Measurements from ENCODE around the gene ASB15.
A peak's percentile ranks its signal among the peaks of the same experiment; 100 is the strongest.

Gene ASB15

DNA sequence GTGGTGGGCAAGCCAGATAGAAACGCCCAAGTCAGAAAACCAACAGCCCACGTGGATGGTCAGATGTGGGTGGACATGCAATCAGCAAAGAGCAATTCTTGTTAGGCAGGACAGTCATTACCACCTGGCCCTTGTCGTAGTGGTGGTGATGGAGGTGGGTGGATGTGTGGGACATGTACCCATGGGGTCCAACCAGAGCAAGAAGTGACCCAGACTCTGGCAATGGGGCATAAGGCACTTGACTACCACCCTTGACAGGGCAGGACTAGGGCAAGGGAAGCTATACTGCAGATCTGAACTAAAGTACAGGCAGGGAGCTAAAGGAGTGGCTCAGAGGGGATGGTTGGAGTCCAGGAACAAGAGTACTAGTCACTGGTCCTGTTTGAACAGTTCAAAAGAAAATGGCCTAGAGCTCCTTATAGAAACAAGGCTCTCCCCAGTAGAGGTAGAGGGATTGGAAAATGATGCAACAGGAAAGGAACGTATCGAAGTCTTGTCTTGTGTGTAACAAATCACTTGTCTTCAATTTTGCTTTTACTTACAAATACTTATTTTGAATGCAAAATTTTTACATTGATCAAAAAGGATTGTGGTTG, 71.6 kb downstream of the ASB15 start:
- DNase-seq: no peak

DNA sequence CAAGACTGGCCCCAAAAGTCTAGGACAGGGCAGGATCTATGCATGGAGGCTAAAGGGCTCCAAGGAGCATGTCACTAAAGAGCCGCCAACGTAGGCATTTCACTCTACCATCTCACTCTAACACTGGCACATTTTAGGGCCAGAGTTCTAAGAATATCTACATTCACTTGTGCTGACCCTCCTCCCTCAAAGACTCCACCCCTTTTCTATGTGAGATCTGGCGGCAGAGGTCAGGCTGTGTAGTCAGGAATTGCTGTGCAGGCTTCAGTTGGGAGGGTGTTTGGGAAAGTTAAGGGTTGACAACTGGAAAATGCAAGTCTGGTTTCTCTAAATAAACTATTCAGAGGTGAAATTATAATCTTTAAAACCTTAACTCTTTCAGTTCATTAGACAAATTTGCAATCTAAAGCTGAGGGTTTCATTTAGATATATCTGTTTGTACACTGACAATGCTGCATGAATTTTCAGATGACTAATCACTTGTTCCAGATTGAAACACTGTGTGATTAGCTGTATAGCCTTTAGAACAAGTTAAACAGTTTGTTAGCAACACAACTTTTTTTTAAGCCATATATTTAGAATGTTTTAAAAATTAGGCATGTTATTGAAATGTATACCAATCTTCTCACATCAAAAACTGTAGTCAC, 72.3 kb downstream of the ASB15 start:
- DNase-seq: no peak

DNA sequence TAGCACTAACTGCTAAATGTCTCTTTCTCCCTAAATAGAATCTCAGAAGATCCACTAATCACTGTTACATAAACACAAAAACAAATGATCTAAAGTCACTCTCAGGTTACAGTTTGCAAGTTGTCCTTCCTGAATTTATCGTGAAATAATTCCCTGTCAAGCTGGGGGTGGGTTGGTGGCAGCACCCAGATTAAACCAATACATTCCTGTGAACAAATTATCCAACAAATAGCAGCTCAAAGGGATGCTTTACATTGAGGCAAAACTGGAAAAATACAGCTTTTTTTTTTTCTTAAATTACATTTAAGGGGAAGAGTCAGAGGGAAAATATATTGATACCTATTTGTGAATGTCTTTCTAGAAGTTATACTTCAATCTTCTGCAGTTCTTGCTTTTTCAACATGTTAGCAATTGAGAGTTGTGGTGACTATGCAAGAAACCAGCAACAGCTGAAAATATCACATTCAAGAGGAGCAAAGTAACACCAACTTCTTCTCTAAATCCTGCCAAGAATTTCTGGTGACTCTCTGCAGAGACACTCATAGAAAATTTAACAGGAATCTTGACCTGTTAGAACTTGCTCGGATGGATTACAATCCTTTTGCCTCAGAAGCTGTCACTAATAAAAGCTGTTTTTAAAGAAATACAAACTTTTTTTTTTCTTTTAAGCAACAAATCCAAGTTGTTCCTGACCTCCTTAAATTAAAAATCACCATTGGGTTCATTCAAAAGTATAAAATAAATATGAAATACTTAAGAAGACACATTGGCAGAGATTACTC, 73.0 kb downstream of the ASB15 start:
- no peak for DNase-seq

DNA sequence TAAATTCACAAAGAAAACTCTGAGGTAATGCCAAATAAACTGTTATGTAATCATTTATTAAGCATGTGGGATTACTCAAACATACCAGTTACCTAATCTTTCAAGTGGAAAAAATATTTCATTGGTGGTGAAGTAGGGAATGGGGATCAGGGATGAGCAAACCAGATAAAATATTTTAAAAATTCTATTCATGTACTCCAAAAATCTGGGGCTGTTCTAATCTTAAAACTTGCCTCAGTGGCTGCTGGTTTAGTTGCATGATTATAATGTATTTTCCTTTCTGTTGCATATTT, 73.5 kb downstream of the ASB15 start:
- DNase-seq: no peak

DNA sequence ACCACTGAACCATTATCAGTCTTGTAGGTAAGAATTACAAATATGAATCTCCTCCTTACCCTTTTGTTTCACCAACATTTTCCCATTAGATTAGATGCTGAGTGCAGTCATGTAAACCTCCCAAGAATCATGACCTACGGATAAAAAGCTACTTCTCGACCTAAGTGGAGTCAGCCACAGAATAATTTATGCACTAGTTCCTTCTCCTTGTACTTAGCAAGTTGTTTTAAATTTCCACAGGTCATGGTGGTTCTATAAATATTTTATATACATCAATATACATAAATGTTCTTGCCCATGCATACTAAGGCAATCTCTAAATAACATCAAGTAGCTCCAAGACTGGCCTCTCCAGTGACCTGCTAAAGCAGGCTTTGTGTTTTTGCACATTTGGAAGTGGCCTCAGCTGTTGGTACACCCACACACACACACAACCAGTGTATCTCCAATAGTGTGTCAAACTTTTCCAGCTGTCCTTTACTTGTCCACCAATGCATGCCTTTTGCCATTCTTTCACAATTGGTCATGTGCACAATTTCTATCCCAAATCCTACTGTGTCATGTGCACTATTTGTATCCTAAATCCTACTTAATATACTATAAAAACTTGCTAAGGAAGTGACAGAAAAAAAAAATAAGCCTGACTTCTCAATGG, 75.6 kb downstream of the ASB15 start:
- no peak for DNase-seq

DNA sequence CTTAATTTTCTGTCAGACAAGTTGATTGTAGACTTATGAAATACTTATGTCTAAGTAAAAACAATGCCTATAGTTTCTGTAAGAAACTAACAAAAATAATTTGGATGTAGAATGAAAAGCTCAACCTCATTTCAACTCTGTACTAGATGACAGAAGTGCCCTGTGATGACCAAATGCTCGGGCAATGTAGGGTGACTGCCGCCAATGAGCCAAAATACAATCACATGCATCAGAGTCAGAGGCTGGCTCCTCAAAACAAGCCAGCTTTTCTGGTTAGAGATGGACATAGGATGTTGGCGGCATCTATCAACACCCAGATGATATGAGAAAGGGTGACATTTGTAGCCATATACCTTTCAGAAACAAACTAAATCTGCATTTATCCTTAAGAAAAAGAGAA, 78.0 kb downstream of the ASB15 start:
- no peak for DNase-seq

DNA sequence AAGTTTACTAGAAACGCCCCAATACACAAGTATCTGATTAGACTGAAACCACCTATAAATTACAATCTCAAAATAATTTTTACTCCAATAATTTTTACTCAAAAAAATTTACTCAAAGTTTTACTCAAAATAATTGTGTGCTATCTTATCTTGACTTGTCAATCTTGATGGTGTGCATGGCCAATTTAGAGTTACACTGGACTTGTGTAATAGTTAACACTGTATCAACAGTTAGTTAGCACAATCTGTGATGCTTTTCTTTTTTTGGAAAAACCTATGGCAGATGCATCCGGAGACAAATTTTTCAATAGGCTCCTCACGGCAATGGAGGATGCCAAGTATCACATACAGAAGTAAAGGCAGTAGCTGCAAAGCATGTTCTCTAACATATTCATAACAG, 79.0 kb downstream of the ASB15 start:
- DNase-seq: no peak

DNA sequence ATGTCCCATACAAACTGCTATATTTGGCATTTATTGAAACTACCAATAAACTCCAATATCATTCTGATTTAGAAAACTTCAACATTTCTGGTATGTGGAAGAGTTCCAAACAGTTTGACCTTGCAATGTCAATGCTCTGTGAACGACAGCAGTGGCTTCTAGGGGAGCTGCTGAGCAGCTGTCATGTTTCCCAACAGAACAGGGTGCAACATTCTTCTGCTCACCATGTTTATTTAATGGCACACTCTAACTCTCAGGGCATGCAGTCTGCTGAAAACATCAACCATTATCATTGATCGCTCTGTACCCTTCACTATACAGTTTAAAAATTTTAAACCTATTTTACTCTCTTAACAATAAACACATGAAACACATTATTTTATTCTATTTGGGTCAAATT, 79.9 kb downstream of the ASB15 start:
- no peak for DNase-seq

DNA sequence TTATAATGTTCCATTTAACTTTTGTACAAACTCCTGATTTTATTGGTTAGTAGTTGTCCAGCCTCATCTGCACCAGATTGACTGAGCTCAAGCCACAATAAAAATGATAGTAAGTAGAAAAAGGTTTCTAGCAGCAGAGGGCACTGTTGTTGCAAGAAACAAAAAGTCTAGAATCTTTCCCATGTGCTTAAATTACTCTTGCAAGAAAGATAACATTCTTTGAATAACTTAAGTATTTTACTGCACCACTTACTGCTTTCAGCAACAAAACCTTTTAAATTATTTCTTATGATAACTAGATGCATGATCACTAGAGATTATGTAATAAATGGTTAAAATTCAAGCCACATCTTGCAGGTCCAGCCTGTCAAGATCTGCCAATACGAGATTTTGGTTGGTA, 81.1 kb downstream of the ASB15 start:
- DNase-seq: peak; percentile 37

DNA sequence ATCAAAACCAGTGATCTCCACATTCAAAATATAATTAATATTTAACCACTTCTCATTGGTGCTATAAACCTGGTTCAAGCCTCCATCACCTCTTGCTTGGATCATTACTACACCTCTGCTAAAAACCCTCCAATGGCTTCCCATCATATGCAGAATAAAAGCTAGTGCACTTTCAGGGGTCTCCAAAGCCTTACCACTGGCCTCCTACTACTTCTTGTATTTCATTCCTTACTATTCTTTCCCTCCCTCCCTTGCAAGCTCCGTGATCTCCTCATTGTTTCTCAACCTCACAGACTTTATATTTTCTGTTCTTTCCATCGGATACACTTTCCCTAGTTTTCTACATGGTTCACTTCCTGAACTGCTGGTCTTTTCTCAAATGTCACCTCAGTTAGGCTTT, 85.5 kb downstream of the ASB15 start:
- DNase-seq: no peak

DNA sequence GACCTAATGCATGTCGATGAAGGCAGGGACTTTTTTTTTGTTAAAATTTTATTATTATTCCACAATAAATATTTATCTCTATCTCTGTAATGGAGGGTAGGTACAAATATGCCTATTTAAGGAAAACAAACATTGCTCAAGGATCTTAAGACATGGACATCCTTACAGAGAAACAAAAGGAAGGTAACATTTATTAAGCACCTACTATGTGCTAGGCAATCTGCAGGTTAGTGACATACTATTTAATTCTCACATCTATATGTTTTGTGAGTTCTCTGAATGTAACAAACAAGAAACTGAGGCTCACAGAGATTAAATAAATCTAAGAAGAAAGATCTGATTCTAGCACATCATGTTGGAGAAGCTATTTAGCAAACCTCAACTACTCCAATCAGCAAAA, 86.1 kb downstream of the ASB15 start:
- no peak for DNase-seq
